ENCODE results near the gene JAG1.

GRCh38 chr20:10594296-10594868 is 79.4 kb downstream of the JAG1 start:
- TF ChIP-seq CTCF (IDR thresholded peaks at IDR 0.05) (no peak), POLR2AphosphoS5 (IDR thresholded peaks at IDR 0.05) (no peak), POLR2A (IDR thresholded peaks at IDR 0.05) (no peak)

Measured in prostate gland (tissue), 2 donors.